IMR-90 (cell line): ENCODE results near the gene EPHB6. TPM values are rescaled to one million over a fixed set of nuclear protein-coding genes. Genes with fewer than 3 reads are reported as not detected.

ENCODE experiments used
- ATAC-seq: fragments of 200-7000 bp; cut with Tn5 transposase; 2 replicates; pipeline ENCODE4 v1.9.1; 2020; ENCODE audit warnings: low read depth, mild to moderate bottlenecking, moderate library complexity
- BruUV-seq: library from RNA; stranded (reverse); fragments of 400-500 nt; replicated peaks from 2 replicates; lab custom pipeline; 2021; lab: Mats Ljungman, UMichigan
- CTCF ChIA-PET: fragments of 300-600 bp; formaldehyde crosslinking; extraction: SDS; loops from one replicate; lab custom pipeline; 2021; ENCODE audit warnings: antibody characterized with exemption; lab: Yijun Ruan, JAX
- POLR2A ChIA-PET: fragments of 300-600 bp; sonication (Branson Sonifier 250); formaldehyde crosslinking; loops from one replicate; lab custom pipeline; 2022; ENCODE audit warnings: antibody characterized with exemption; ENCODE audit not compliant: unreplicated experiment; lab: Charles Lee
- DNase-seq: peaks from one replicate; pipeline ENCODE4 v3.0.0; 2013
- H2AFZ ChIP-seq: replicated peaks from 2 replicates; pipeline ENCODE3; 2013; ENCODE audit warnings: low read length, mild to moderate bottlenecking; ENCODE audit not compliant: poor library complexity
- H2AK5ac ChIP-seq: 2 replicates; pipeline ENCODE4 v1.6.1; 2013; ENCODE audit warnings: low read depth, low read length, inconsistent platforms
- H2AK9ac ChIP-seq: replicated peaks from 2 replicates; pipeline ENCODE3; 2013; ENCODE audit warnings: mild to moderate bottlenecking, low read depth, low read length, moderate library complexity; ENCODE audit not compliant: poor library complexity
- H2BK120ac ChIP-seq: 2 replicates; pipeline ENCODE4 v1.6.1; 2013; ENCODE audit warnings: low read depth, low read length, inconsistent platforms
- H2BK15ac ChIP-seq: 3 replicates; pipeline ENCODE4 v1.6.1; 2013; ENCODE audit warnings: low read depth, low read length, inconsistent platforms
- H2BK20ac ChIP-seq: 2 replicates; pipeline ENCODE4 v1.6.1; 2013; ENCODE audit warnings: low read depth, mild to moderate bottlenecking, inconsistent platforms, low read length, moderate library complexity
- H2BK5ac ChIP-seq: 2 replicates; pipeline ENCODE4 v1.6.1; 2013; ENCODE audit warnings: mild to moderate bottlenecking, low read depth, low read length, inconsistent platforms; ENCODE audit not compliant: poor library complexity, severe bottlenecking
- H3K14ac ChIP-seq: replicated peaks from 2 replicates; pipeline ENCODE4 v1.6.1; 2013; ENCODE audit warnings: low read depth, low read length, inconsistent platforms
- H3K18ac ChIP-seq: 2 replicates; pipeline ENCODE4 v1.6.1; 2013; ENCODE audit warnings: low read depth, low read length, control low read depth
- H3K23ac ChIP-seq: 2 replicates; pipeline ENCODE4 v1.6.1; 2013; ENCODE audit warnings: low read depth, low read length, inconsistent platforms
- H3K27ac ChIP-seq: 2 replicates; pipeline ENCODE4 v1.5.1; 2013; ENCODE audit warnings: mild to moderate bottlenecking, control low read depth, low read length; ENCODE audit not compliant: insufficient read depth
- H3K27me3 ChIP-seq: 2 replicates; pipeline ENCODE4 v1.6.1; 2013; ENCODE audit warnings: low read length; ENCODE audit not compliant: control insufficient read depth, insufficient read depth
- H3K36me3 ChIP-seq: 2 replicates; pipeline ENCODE4 v1.6.1; 2013; ENCODE audit warnings: low read length, mixed read lengths; ENCODE audit not compliant: control insufficient read depth, insufficient read depth
- H3K4ac ChIP-seq: 2 replicates; pipeline ENCODE4 v1.6.1; 2013; ENCODE audit warnings: low read depth, low read length, inconsistent platforms
- H3K4me1 ChIP-seq: 2 replicates; pipeline ENCODE4 v1.6.1; 2013; ENCODE audit warnings: low read length, mixed read lengths; ENCODE audit not compliant: control insufficient read depth, insufficient read depth
- H3K4me2 ChIP-seq: 2 replicates; pipeline ENCODE4 v1.6.1; 2013; ENCODE audit warnings: low read depth, mild to moderate bottlenecking, control low read depth, low read length, moderate library complexity
- H3K4me3 ChIP-seq: 2 replicates; pipeline ENCODE4 v1.5.1; 2013; ENCODE audit warnings: low read depth, mild to moderate bottlenecking, control low read depth, low read length, moderate library complexity; ENCODE audit not compliant: insufficient read depth
- H3K56ac ChIP-seq: 2 replicates; pipeline ENCODE4 v1.6.1; 2013; ENCODE audit warnings: low read length, inconsistent platforms; ENCODE audit not compliant: insufficient read depth; ENCODE audit errors: extremely low read depth
- H3K79me1 ChIP-seq, 2 experiments: 2 replicates each; pipeline ENCODE4 v1.6.1; 2013; ENCODE audit warnings: low read length in 2 of 2, inconsistent platforms in 1 of 2, low read depth in 1 of 2
- H3K9ac ChIP-seq: 2 replicates; pipeline ENCODE4 v1.6.1; 2013; ENCODE audit warnings: low read depth, low read length, control low read depth
- H3K9me1 ChIP-seq: 2 replicates; pipeline ENCODE4 v1.6.1; 2013; ENCODE audit warnings: low read length, inconsistent platforms; ENCODE audit not compliant: insufficient read depth
- H3K9me3 ChIP-seq: 2 replicates; pipeline ENCODE4 v1.6.1; 2013; ENCODE audit warnings: low read length; ENCODE audit not compliant: control insufficient read depth, insufficient read depth
- H4K20me1 ChIP-seq: 2 replicates; pipeline ENCODE4 v1.6.1; 2013; ENCODE audit warnings: low read length, inconsistent platforms; ENCODE audit not compliant: insufficient read depth
- H4K5ac ChIP-seq: 2 replicates; pipeline ENCODE4 v1.6.1; 2013; ENCODE audit warnings: mild to moderate bottlenecking, low read depth, low read length, control low read depth
- H4K8ac ChIP-seq, 2 experiments: 2 replicates each; pipeline ENCODE4 v1.6.1; 2013; ENCODE audit warnings: low read depth in 2 of 2, low read length in 2 of 2, control low read depth in 1 of 2, inconsistent platforms in 1 of 2
- H4K91ac ChIP-seq: 2 replicates; pipeline ENCODE4 v1.6.1; 2013; ENCODE audit warnings: low read depth, low read length, inconsistent platforms; ENCODE audit not compliant: insufficient read depth
- BHLHE40 ChIP-seq: fragments of 150-350 bp; IDR thresholded peaks from 2 replicates; pipeline ENCODE4 v1.6.1; 2016; ENCODE audit warnings: mild to moderate bottlenecking, low read depth, low read length
- MAFK ChIP-seq: IDR thresholded peaks from 2 replicates; pipeline ENCODE4 v1.6.1; 2012; ENCODE audit warnings: low read depth, low read length, improper control_type of control experiment
- MAZ ChIP-seq: IDR thresholded peaks from 2 replicates; pipeline ENCODE4 v1.6.1; 2012; ENCODE audit warnings: low read depth, mild to moderate bottlenecking, low read length, improper control_type of control experiment, moderate library complexity, borderline replicate concordance
- POLR2A ChIP-seq: IDR thresholded peaks from 2 replicates; pipeline ENCODE4 v1.6.1; 2012; ENCODE audit warnings: mild to moderate bottlenecking, low read depth, low read length
- RAD21 ChIP-seq: IDR thresholded peaks from 2 replicates; pipeline ENCODE4 v1.6.1; 2012; ENCODE audit warnings: low read length, improper control_type of control experiment
- RCOR1 ChIP-seq: IDR thresholded peaks from 2 replicates; pipeline ENCODE4 v1.6.1; 2012; ENCODE audit warnings: mild to moderate bottlenecking, low read length, improper control_type of control experiment; ENCODE audit not compliant: insufficient replicate concordance
- WGBS, 2 experiments: methylation state at CpG; one replicate each; pipeline versions ENCODE4 v1.1.5 to v1.1.7; 2013; ENCODE audit warnings: missing lambda C conversion rate in 2 of 2; ENCODE audit not compliant: insufficient read length in 1 of 2; ENCODE audit errors: extremely low coverage in 2 of 2; 5-methylcytosine and 5-hydroxymethylcytosine counted together
- dilution Hi-C: fragments of 300-500 bp; cut with HindIII; formaldehyde crosslinking; loops from one replicate; pipeline ENCODE4 v1.14.3; 2018; ENCODE audit warnings: low sequenced_read_pairs; ENCODE audit not compliant: unreplicated experiment
- in situ Hi-C: fragments of 300-500 bp; cut with MboI; formaldehyde crosslinking; loops from 3 replicates; pipeline ENCODE4 v1.14.3; 2019; ENCODE audit warnings: low sequenced_read_pairs, inconsistent platforms, mixed read lengths
- intact Hi-C: fragments of 100-400 bp; cut with micrococcal nuclease; formaldehyde crosslinking; loops from 2 replicates; pipeline ENCODE4 v1.10.0; 2022
- polyA plus RNA-seq, 3 experiments: library from polyadenylated mRNA; depleted of rRNA; stranded (reverse); fragments of >200 nt; gene quantifications; 2 replicates each; pipeline ENCODE4 v1.2.3, GENCODE V29; 2012; ENCODE audit warnings: low replicate concordance in 1 of 3
- total RNA-seq: library from RNA; depleted of rRNA; stranded (reverse); fragments of >200 nt; gene quantifications from 2 replicates; pipeline ENCODE4 v1.2.3, GENCODE V29; 2012

Gene EPHB6
- total and polyA plus RNA-seq, 2 of the 4 experiments (the other 2 are of a cell fraction) = under 0.01 to 0.60 TPM

DNA sequence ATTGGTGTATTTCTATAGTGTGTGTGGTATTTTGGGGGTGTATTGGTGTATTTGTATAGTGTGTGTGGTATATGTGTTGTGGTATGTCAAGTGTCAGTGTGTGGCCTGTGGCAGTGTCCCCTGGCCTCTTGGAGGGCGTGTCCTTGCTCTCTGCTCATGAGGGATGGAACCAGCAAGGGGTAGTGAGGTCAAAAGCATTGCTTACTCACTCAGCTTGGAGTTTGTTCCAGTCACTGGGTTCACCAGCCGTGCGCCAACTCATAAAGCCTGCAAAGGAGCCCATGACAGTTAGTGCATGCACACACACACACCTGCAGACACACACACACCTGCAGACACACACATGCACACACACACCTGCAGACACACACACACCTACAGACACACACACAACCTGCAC lies 34.9 kb downstream of the EPHB6 start:
- no peak overlapping the region for H3K27ac ChIP-seq
- BruUV-seq = no TSS peak
- peaks cover 6% of the 10 kb centered on the region; the same call in 1 of the 2 replicates for H3K9me3 ChIP-seq
- H2AK5ac ChIP-seq = no peak overlapping the region
- no peak overlapping the region for H4K8ac ChIP-seq
- dilution Hi-C loops (no loop called here), in situ Hi-C loops (no loop called here), intact Hi-C loops (no loop called here)
- POLR2A ChIA-PET = no interaction called here
- WGBS, 2 experiments = 60% methylated on average over 1 of the region's 3 CpGs; no CpG with 5 or more reads in 1 of the 2 experiments
- no peak overlapping the region for H3K9ac ChIP-seq
- no peak overlapping the region for H4K91ac ChIP-seq
- no peak overlapping the region for H4K5ac ChIP-seq
- no peaks in the 10 kb centered on the region for H3K27me3 ChIP-seq
- no peak overlapping the region for H3K4me2 ChIP-seq
- H2BK5ac ChIP-seq = no peak overlapping the region
- DNase-seq (no peak), ATAC-seq (no peak)
- H3K36me3 ChIP-seq = no peaks in the 10 kb centered on the region
- no peaks in the 10 kb centered on the region for H3K79me1 ChIP-seq
- TF ChIP-seq POLR2A (no peak), MAFK (no peak), MAZ (no peak), RCOR1 (no peak), RAD21 (no peak), BHLHE40 (no peak)
- no peak overlapping the region for H3K23ac ChIP-seq
- H3K4me3 ChIP-seq = no peak overlapping the region
- no peak overlapping the region for H3K14ac ChIP-seq
- H2AFZ ChIP-seq = no peak overlapping the region
- no peak overlapping the region for H3K56ac ChIP-seq
- no peak overlapping the region for H2AK9ac ChIP-seq
- CTCF ChIA-PET = no interaction called here
- H2BK120ac ChIP-seq = no peak overlapping the region
- H2BK15ac ChIP-seq = no peak overlapping the region
- H2BK20ac ChIP-seq = no peak overlapping the region
- H3K9me1 ChIP-seq = no peaks in the 10 kb centered on the region
- H4K20me1 ChIP-seq = no peaks in the 10 kb centered on the region
- no peak overlapping the region for H3K4ac ChIP-seq
- no peak overlapping the region for H3K18ac ChIP-seq
- no peaks in the 10 kb centered on the region for H3K4me1 ChIP-seq
